OCI-LY1 (cell line): ENCODE data around the gene ERCC6.

ENCODE experiments used
- EZH2 ChIP-seq: fragments of 200-600 bp; sonication (generic), shearing (Covaris generic); IDR thresholded peaks from 2 replicates; pipeline ENCODE4 v1.8.0; 2017; ENCODE audit warnings: borderline replicate concordance, mixed run types, mild to moderate bottlenecking, antibody characterized with exemption, low read length, moderate library complexity, mixed read lengths
- TF ChIP-seq, protein P1 (sequence below): fragments of 200-600 bp; sonication (generic), shearing (Covaris generic); IDR thresholded peaks from 2 replicates; pipeline ENCODE4 v1.5.1; 2017; ENCODE audit warnings: mild to moderate bottlenecking, antibody characterized with exemption, low read length, moderate library complexity, mixed read lengths

DNA sequence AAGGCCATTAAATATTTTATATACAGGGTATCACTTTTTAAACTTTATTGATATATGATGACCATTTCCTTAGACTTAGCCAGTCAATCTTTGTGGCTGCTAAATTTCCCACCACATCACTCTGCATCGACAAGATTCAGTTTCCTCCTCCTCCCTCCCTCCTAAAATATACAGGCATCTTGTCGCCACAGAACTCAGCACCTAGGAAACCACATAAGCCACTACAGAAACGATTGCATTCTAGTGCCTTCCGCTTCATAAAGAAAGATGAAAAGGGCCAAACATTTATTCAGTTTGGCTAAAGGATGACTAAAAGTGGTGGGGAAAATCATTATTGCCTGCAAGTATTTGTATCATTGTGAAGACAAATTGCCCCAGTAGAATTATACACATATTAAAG, 30.7 kb downstream of the ERCC6 start:
- TF ChIP-seq, protein P1, sequence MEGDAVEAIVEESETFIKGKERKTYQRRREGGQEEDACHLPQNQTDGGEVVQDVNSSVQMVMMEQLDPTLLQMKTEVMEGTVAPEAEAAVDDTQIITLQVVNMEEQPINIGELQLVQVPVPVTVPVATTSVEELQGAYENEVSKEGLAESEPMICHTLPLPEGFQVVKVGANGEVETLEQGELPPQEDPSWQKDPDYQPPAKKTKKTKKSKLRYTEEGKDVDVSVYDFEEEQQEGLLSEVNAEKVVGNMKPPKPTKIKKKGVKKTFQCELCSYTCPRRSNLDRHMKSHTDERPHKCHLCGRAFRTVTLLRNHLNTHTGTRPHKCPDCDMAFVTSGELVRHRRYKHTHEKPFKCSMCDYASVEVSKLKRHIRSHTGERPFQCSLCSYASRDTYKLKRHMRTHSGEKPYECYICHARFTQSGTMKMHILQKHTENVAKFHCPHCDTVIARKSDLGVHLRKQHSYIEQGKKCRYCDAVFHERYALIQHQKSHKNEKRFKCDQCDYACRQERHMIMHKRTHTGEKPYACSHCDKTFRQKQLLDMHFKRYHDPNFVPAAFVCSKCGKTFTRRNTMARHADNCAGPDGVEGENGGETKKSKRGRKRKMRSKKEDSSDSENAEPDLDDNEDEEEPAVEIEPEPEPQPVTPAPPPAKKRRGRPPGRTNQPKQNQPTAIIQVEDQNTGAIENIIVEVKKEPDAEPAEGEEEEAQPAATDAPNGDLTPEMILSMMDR: no peak
- TF ChIP-seq EZH2: no peak
